Cardiac fibroblast (primary cell): ENCODE data around the gene CYCS.
A peak's percentile ranks its signal among the peaks of the same experiment; 100 is the strongest.

ENCODE experiments used
- DNase-seq, 2 donors: peaks; one replicate each; pipeline versions ENCODE4 v3.0.0 to v3.0.0-alpha.2; 2010; ENCODE audit warnings: low read depth in 2 of 2
- H3K4me3 ChIP-seq, 2 donors: replicated peaks in 1 of 2; 1 replicate in 1 of 2; 2 replicates in 1 of 2; pipeline ENCODE4 v1.5.1; 2011; ENCODE audit warnings: low read depth in 2 of 2, low read length in 2 of 2, mild to moderate bottlenecking in 2 of 2, moderate library complexity in 1 of 2
- CTCF ChIP-seq: IDR thresholded peaks from one replicate; pipeline ENCODE4 v1.5.1; 2011; ENCODE audit warnings: low read depth, mild to moderate bottlenecking, low read length, inconsistent platforms

CYCS gene

GRCh38 chr7:25105911-25106310 is 19.1 kb downstream of the CYCS start:
- TF ChIP-seq CTCF: no peak
- no peak for DNase-seq
- no peak overlapping the region for H3K4me3 ChIP-seq

GRCh38 chr7:25103773-25104172 is 21.3 kb downstream of the CYCS start:
- no peak for DNase-seq
- no peak overlapping the region for H3K4me3 ChIP-seq
- TF ChIP-seq CTCF: no peak

- TF ChIP-seq CTCF: no peak
- no peak for DNase-seq
- no peak overlapping the region for H3K4me3 ChIP-seq
These were observed 23.2 kb downstream of the CYCS start for GRCh38 chr7:25101817-25102216.

GRCh38 chr7:25098096-25099046 is 26.7 kb downstream of the CYCS start:
- TF ChIP-seq CTCF: peak; percentile 96
- no peak overlapping the region for H3K4me3 ChIP-seq
- DNase-seq: peak; percentile 80 to 83

- peak in 1 of 2 donors; percentile 47 for DNase-seq
- no peak for TF ChIP-seq CTCF
These were observed 29.3 kb downstream of the CYCS start for GRCh38 chr7:25095516-25096345.

GRCh38 chr7:25093268-25093826 is 31.7 kb downstream of the CYCS start:
- no peak overlapping the region for H3K4me3 ChIP-seq
- peak; percentile 97 for TF ChIP-seq CTCF
- peak; percentile 73 to 85 for DNase-seq

More at GRCh38 chr7:25095516-25096345, 29.3 kb downstream of the CYCS start:
- H3K4me3 ChIP-seq: no peak overlapping the region
